Suprapubic skin (tissue), 4 donors: Measurements from ENCODE around the gene ARL5C.
"Not testable (repeated sequence)": the region's sequence is repeated elsewhere in the genome, so short reads cannot be mapped to it uniquely, and the experiment has no call there.

Source experiments
- EP300 ChIP-seq: sonication (generic); formaldehyde crosslinking; IDR thresholded peaks from one replicate; pipeline ENCODE4 v1.6.1; 2017; ENCODE audit warnings: antibody characterized with exemption
- POLR2A ChIP-seq, 2 donors: fragments of 450-650 bp; IDR thresholded peaks; one replicate each; pipeline ENCODE4 v1.6.1; 2017; ENCODE audit warnings: antibody characterized with exemption in 2 of 2, mild to moderate bottlenecking in 2 of 2, moderate library complexity in 2 of 2
- POLR2AphosphoS5 ChIP-seq, 3 donors: sonication (generic); formaldehyde crosslinking; IDR thresholded peaks; one replicate each; pipeline ENCODE4 v1.6.1; 2017; ENCODE audit warnings: antibody characterized with exemption in 3 of 3
- TF ChIP-seq, protein P1 (sequence below), 2 donors: fragments of 200-600 bp in 1 of 2; fragments of 450-650 bp in 1 of 2; sonication (generic) in 1 of 2; IDR thresholded peaks; one replicate each; pipeline ENCODE4 v1.5.1; 2016 to 2019; ENCODE audit warnings: antibody characterized with exemption in 2 of 2, mild to moderate bottlenecking in 1 of 2, moderate library complexity in 1 of 2

DNA sequence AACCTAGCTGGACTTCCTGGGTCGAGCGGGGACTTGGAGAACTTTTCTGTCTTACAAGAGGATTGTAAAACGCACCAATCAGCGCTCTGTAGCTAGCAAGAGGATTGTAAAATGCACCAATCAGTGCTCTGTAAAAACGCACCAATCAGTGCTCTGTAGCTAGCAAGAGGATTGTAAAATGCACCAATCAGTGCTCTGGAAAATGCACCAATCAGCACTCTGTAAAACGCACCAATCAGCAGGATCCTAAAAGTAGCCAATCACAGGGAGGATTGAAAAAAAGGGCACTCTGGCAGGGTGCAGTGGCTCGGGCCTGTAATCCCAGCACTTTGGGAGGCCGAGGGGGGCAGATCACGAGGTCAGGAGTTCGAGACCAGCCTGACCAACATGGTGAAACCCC lies 2.5 kb upstream of the ARL5C start:
- TF ChIP-seq, protein P1, sequence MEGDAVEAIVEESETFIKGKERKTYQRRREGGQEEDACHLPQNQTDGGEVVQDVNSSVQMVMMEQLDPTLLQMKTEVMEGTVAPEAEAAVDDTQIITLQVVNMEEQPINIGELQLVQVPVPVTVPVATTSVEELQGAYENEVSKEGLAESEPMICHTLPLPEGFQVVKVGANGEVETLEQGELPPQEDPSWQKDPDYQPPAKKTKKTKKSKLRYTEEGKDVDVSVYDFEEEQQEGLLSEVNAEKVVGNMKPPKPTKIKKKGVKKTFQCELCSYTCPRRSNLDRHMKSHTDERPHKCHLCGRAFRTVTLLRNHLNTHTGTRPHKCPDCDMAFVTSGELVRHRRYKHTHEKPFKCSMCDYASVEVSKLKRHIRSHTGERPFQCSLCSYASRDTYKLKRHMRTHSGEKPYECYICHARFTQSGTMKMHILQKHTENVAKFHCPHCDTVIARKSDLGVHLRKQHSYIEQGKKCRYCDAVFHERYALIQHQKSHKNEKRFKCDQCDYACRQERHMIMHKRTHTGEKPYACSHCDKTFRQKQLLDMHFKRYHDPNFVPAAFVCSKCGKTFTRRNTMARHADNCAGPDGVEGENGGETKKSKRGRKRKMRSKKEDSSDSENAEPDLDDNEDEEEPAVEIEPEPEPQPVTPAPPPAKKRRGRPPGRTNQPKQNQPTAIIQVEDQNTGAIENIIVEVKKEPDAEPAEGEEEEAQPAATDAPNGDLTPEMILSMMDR (IDR thresholded peaks at IDR 0.05) = not testable (repeated sequence)
- TF ChIP-seq POLR2AphosphoS5 (IDR thresholded peaks at IDR 0.05); POLR2A (IDR thresholded peaks at IDR 0.05); EP300: not testable (repeated sequence)
